ENCODE results near the gene UBE2V1. TPM values are rescaled to one million over a fixed set of nuclear protein-coding genes. Genes with fewer than 3 reads are reported as not detected.

The UBE2V1 gene
- total RNA-seq, 1 experiment from 2014 or later: 119 TPM

DNA sequence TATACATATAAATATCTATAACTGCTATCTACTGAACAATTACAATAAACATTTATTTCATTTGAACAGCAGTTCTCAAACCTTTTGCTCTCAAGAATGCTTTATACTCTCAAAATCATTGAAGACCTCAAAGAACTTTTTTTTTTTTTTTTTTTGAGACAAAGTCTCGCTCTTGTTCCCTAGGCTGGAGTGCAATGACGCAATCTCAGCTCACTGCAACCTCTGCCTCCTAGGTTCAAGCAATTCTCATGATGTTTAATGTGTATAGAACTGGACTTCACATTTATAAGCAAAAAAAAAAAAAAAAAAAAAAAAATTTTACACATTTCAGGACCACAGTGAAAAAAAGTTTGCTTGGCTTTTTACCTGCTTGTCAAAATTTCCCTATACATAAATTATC, 11.7 kb downstream of the UBE2V1 start:
- Histone ChIP-seq H3K9me2 (replicated peaks; ENCODE audit: low read length) (no peaks in the 10 kb centered on the region), H3K4me1 (ENCODE audit: insufficient read depth, low read length) (peaks cover 16% of the 10 kb centered on the region), H4K20me1 (ENCODE audit: low read length) (peaks cover 66% of the 10 kb centered on the region), H3K27ac (ENCODE audit: low read length) (no peak overlapping the region), H3K9ac (ENCODE audit: low read length) (no peak overlapping the region), H3K27me3 (ENCODE audit: low read length) (no peaks in the 10 kb centered on the region), H3F3A (ENCODE audit: low read length, unreplicated experiment) (no peaks in the 10 kb centered on the region), H3K9me3 (ENCODE audit: low read length) (no peaks in the 10 kb centered on the region), H3K4me2 (ENCODE audit: low read length) (no peak overlapping the region), H2AFZ (ENCODE audit: low read length) (no peak overlapping the region), H3K79me2 (ENCODE audit: low read length) (peaks cover 99% of the 10 kb centered on the region), H3K4me3 (ENCODE audit: low read length) (no peak overlapping the region), H3K36me3 (ENCODE audit: low read depth, low read length) (peaks cover 41% of the 10 kb centered on the region)
- BruUV-seq (replicated peaks): no TSS peak
- TF ChIP-seq EZH2phosphoT487 (IDR thresholded peaks at IDR 0.05; ENCODE audit: borderline replicate concordance, low read length): no peak
- TF ChIP-seq, protein P1, sequence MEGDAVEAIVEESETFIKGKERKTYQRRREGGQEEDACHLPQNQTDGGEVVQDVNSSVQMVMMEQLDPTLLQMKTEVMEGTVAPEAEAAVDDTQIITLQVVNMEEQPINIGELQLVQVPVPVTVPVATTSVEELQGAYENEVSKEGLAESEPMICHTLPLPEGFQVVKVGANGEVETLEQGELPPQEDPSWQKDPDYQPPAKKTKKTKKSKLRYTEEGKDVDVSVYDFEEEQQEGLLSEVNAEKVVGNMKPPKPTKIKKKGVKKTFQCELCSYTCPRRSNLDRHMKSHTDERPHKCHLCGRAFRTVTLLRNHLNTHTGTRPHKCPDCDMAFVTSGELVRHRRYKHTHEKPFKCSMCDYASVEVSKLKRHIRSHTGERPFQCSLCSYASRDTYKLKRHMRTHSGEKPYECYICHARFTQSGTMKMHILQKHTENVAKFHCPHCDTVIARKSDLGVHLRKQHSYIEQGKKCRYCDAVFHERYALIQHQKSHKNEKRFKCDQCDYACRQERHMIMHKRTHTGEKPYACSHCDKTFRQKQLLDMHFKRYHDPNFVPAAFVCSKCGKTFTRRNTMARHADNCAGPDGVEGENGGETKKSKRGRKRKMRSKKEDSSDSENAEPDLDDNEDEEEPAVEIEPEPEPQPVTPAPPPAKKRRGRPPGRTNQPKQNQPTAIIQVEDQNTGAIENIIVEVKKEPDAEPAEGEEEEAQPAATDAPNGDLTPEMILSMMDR (conservative IDR thresholded peaks at IDR 0.05; ENCODE audit: low read depth, low read length): no peak
- no peak for TF ChIP-seq EZH2 (IDR thresholded peaks at IDR 0.05; ENCODE audit: low read length, unreplicated experiment)
- no peak for ATAC-seq
- no peak for DNase-seq
- ChIA-PET POLR2A (ENCODE audit: unreplicated experiment) (no interaction called here), CTCF (interaction anchor here (0.7 kb wide), 1 partner anchor 746 kb away, joined by 5 read pairs; no protein-coding TSS in a partner anchor)
- intact Hi-C loops (cut with micrococcal nuclease): no loop called here

DNA sequence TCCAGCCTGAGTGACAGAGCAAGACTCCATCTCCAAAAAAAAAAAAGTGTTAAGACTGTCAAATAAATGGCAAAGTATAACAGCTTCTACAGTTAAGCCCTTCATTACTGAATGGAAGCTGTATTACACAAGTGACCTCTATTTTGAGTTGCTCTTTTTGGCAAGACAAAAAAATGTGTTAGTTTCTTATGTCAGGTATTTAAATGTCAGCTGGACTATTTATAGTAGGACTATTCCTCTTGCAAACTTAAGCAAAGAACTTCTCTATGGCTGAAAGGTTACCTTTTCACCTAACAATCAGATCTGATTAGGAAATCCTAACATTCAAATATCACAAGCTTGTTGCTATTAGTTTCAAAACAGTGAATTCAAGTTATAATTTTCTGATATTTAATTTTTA, 12.4 kb downstream of the UBE2V1 start:
- no peaks in the 10 kb centered on the region for H3K9me3 ChIP-seq (ENCODE audit: low read length)
- H3K27me3 ChIP-seq (ENCODE audit: low read length): no peaks in the 10 kb centered on the region
- no peaks in the 10 kb centered on the region for H3K9me2 ChIP-seq (replicated peaks; ENCODE audit: low read length)
- H3K4me1 ChIP-seq (ENCODE audit: insufficient read depth, low read length): peaks cover 16% of the 10 kb centered on the region
- no TSS peak for BruUV-seq (replicated peaks)
- no peak overlapping the region for H2AFZ ChIP-seq (ENCODE audit: low read length)
- no peak overlapping the region for H3K4me2 ChIP-seq (ENCODE audit: low read length)
- ChIA-PET POLR2A (ENCODE audit: unreplicated experiment) (no interaction called here), CTCF (no interaction called here)
- no peak for ATAC-seq
- intact Hi-C loops (cut with micrococcal nuclease): no loop called here
- TF ChIP-seq, protein P1 (conservative IDR thresholded peaks at IDR 0.05; ENCODE audit: low read depth, low read length): no peak
- TF ChIP-seq EZH2phosphoT487 (IDR thresholded peaks at IDR 0.05; ENCODE audit: borderline replicate concordance, low read length): no peak
- TF ChIP-seq EZH2 (IDR thresholded peaks at IDR 0.05; ENCODE audit: low read length, unreplicated experiment): no peak
- DNase-seq: no peak
- H4K20me1 ChIP-seq (ENCODE audit: low read length): peaks cover 60% of the 10 kb centered on the region
- H3F3A ChIP-seq (ENCODE audit: low read length, unreplicated experiment): no peaks in the 10 kb centered on the region
- H3K4me3 ChIP-seq (ENCODE audit: low read length): no peak overlapping the region
- peaks cover 48% of the 10 kb centered on the region for H3K36me3 ChIP-seq (ENCODE audit: low read depth, low read length)
- no peak overlapping the region for H3K9ac ChIP-seq (ENCODE audit: low read length)
- H3K27ac ChIP-seq (ENCODE audit: low read length): no peak overlapping the region
- peaks cover 99% of the 10 kb centered on the region for H3K79me2 ChIP-seq (ENCODE audit: low read length)

DNA sequence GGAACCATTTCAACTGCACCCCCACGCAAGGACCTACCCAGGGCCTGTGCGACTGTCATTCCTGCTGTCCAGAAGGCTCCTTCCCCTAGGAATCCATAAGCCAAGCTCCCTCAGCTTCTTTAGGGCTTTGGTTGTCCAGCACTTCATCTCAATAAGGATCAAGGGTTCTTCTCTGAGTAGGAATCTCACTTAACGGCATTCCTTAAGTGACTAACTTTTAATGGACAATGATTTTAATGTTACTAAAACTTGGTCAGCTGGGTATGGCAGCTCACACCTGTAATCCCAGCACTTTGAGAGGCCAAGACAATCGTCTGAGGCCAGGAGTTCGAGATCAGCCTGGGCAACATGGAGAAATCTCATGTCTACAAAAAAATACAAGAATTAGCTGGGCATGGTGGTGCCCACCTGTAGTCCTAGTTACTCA, 13.4 kb downstream of the UBE2V1 start:
- Histone ChIP-seq H3K9me2 (replicated peaks; ENCODE audit: low read length) (no peaks in the 10 kb centered on the region), H3K9me3 (ENCODE audit: low read length) (no peaks in the 10 kb centered on the region), H3F3A (ENCODE audit: low read length, unreplicated experiment) (no peaks in the 10 kb centered on the region), H3K79me2 (ENCODE audit: low read length) (peaks cover 99% of the 10 kb centered on the region), H3K4me2 (ENCODE audit: low read length) (no peak overlapping the region), H3K4me1 (ENCODE audit: insufficient read depth, low read length) (peaks cover 16% of the 10 kb centered on the region), H3K27me3 (ENCODE audit: low read length) (no peaks in the 10 kb centered on the region), H3K4me3 (ENCODE audit: low read length) (no peak overlapping the region), H3K9ac (ENCODE audit: low read length) (no peak overlapping the region), H3K36me3 (ENCODE audit: low read depth, low read length) (peaks cover 58% of the 10 kb centered on the region), H3K27ac (ENCODE audit: low read length) (no peak overlapping the region), H2AFZ (ENCODE audit: low read length) (no peak overlapping the region), H4K20me1 (ENCODE audit: low read length) (peaks cover 64% of the 10 kb centered on the region)
- DNase-seq: no peak
- intact Hi-C loops (cut with micrococcal nuclease): no loop called here
- ChIA-PET POLR2A (ENCODE audit: unreplicated experiment) (no interaction called here), CTCF (interaction anchor here (0.5 kb wide), 1 partner anchor 35 kb away, joined by 3 read pairs; no protein-coding TSS in a partner anchor)
- no peak for ATAC-seq
- TF ChIP-seq EZH2 (IDR thresholded peaks at IDR 0.05; ENCODE audit: low read length, unreplicated experiment) (no peak), EZH2phosphoT487 (IDR thresholded peaks at IDR 0.05; ENCODE audit: borderline replicate concordance, low read length) (no peak)
- TF ChIP-seq, protein P1 (conservative IDR thresholded peaks at IDR 0.05; ENCODE audit: low read depth, low read length): no peak
- BruUV-seq (replicated peaks): no TSS peak
